Stromal cell of bone marrow (primary cell): ENCODE data around the gene ABHD17C.

Experiments
- DNase-seq: peaks from one replicate; pipeline ENCODE4 v3.0.0-alpha.2; 2012; ENCODE audit warnings: low read depth

Gene ABHD17C

GRCh38 chr15:80787316-80787715, 92.2 kb downstream of the ABHD17C start:
- no peak for DNase-seq

- no peak for DNase-seq
Measured at GRCh38 chr15:80788536-80788935, 93.4 kb downstream of the ABHD17C start.

DNA sequence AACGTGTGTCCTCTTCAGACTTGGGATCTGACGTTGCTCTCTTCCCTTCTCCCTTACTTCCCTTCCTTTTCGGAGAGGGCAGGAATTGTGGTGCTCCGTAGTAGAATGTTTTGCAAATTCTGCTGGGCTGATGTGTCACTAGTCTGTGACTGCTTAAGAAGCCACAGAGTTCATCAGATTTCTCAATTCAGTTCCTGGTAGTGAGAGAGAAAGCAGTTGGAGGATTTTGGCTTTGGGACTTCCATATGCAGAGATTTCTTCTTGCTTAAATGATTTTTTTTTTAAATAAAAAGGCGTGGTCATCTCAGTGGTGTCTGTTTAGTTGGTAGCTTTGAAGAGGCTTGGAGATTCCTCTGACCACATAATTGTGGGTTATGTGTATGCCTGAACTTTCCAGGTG, 94.2 kb downstream of the ABHD17C start:
- peak; percentile 67 for DNase-seq

- DNase-seq = no peak
Measured at GRCh38 chr15:80789796-80790195, 94.7 kb downstream of the ABHD17C start.

DNA sequence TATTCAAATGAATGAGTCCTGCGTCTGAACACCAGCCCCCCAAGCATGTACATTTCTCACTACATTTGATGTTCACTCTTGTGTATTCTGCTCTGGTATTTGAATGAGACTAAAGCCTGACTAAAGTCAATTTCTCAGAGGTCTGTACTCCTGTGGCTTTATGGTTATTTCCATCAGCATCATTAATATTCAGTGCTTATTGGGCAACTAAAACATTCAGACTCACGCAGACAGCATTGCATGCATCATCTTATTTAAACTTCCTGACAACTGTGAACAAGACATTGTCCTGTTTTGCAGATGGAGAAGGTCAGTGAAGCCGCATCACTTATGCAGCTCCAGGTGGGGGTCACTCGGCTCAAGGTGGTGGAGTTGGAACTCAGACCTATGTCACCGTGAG, 95.1 kb downstream of the ABHD17C start:
- no peak for DNase-seq

GRCh38 chr15:80791004-80791403, 95.9 kb downstream of the ABHD17C start:
- DNase-seq = no peak

DNA sequence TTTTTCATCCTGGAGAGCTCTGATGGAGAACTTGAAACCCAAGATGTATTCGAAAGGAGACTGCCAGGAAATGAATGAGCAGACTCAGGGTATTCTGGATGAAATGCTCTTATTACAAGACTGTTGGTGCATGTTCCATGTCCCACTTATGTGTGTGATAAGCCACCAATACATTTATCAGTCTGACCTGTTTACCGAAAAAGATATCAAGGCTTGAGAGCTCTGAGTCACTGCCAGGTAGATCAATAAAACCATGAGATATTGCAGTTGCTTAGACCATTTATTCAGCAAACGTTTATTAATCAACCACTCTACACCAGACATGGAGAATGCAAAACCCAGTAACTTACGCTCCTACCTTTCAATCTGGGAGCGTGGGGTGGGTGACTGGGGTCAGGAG, 101.3 kb downstream of the ABHD17C start:
- no peak for DNase-seq

- no peak for DNase-seq
Measured at GRCh38 chr15:80798911-80799310, 103.8 kb downstream of the ABHD17C start.

- no peak for DNase-seq
Measured at GRCh38 chr15:80800067-80800466, 105.0 kb downstream of the ABHD17C start.

- DNase-seq = peak; percentile 51
Measured at GRCh38 chr15:80801891-80802680, 107.0 kb downstream of the ABHD17C start.

DNA sequence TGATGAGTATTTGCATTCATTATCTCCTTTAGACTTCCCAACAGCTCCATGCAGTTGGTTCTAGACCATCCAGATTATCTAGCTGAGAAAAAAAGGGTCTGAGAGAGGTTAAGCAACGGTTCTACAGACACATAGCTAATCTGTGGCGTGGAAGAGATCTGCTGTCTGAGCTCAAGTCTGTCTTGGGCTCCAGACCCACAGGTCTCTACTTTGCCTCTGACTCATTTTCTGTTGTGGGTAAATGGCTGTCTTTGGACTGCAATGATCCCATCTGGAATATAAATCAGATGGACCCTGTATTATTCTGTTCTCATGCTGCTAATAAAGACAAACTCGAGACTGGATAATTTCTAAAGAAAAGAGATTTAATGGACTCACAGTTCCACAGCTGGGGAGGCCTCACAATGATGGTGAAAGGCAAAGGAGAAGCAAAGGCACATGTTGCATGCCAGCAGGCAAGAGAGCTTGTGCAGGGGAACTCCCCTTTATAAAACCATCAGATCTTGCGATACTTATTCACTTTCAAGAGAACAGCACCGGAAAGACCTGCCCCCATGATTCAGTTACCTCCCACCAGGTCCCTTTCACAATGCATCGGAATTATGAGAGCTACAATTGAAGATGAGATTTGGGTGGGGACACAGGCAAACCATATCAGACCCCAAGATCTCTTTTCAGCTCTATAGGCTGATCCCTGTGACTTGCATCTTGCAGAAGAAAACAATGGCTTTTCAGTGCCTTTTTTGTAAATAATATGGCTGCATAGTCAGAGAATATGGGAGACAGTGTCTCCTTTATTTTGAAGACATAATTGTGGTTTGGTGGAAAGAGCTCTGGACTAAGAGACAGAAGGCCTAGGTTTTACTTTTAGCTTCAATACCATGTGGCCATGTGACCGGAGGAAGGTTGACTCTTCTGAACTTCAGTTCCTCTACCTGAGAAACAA, 108.7 kb downstream of the ABHD17C start:
- DNase-seq = no peak

DNA sequence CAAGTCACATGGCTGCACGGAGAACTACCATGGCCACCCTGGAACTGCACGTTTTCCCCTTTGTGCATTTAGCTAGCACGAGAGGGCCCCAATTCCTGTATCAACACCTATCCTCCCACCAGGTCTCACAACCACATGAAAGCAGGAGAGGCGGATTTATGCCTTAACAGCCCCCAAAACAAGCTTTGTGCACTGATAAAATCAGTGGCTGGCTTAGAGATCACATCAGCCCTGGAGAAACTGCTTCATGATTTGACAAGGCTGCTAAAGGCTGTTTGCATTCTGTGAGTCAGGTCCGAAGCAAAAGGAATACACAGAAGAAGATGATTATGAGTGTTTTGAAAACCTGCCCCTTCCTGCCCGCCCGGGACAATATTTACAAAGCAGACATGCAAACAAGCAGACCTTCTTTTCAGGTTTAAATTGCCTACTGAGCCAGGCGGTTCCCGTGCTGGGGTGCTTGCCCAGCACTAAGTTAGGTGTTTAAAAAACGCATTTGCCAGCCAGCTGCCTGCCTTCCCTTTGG, 109.9 kb downstream of the ABHD17C start:
- DNase-seq = no peak
